ENCODE results near the gene SERPINE3.

SERPINE3 gene

DNA sequence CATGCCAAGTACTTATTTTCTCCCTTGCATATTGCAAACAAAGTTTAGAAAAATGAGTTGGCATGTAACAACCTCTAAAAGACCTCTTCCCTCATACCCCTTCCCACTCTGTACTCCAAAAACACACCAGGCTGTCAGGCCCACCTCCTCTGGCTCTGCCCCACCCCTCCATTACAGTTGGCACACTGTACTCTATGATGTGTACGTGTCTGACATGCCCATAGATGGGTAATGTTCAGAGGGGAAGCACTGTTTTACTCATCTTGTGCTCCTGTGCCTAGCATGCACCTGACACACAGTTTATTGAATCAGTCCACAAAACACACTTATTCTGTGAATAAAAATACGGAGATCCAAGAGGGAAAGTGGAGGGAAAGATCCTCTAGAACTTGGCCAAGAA lies 45.6 kb downstream of the SERPINE3 start:
- no peak for DNase-seq (ENCODE audit: extremely low read depth, low read depth)
- TF ChIP-seq, protein P1, sequence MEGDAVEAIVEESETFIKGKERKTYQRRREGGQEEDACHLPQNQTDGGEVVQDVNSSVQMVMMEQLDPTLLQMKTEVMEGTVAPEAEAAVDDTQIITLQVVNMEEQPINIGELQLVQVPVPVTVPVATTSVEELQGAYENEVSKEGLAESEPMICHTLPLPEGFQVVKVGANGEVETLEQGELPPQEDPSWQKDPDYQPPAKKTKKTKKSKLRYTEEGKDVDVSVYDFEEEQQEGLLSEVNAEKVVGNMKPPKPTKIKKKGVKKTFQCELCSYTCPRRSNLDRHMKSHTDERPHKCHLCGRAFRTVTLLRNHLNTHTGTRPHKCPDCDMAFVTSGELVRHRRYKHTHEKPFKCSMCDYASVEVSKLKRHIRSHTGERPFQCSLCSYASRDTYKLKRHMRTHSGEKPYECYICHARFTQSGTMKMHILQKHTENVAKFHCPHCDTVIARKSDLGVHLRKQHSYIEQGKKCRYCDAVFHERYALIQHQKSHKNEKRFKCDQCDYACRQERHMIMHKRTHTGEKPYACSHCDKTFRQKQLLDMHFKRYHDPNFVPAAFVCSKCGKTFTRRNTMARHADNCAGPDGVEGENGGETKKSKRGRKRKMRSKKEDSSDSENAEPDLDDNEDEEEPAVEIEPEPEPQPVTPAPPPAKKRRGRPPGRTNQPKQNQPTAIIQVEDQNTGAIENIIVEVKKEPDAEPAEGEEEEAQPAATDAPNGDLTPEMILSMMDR (IDR thresholded peaks at IDR 0.05; ENCODE audit: low read depth, low read length, missing control alignments): no peak
- no peak overlapping the region for H3K4me3 ChIP-seq (replicated peaks; ENCODE audit: low read depth, low read length)

DNA sequence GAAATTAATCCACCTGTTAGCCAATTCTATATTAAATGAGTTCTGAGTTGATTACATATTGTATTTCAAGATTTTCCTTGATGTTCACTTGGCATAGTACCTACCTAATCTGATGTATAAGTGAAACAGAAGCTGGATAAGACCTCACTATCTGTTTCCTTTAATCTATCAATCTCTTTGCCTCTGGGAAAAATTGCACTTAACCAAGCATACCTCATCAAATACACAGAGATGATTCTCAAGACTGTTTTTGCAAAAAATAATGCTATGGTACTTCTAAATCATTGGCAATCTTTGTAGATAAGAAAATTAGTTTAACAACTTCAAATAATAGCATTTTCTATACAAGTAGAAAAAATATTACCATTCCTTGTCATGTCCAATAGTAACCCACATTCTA lies 55.2 kb downstream of the SERPINE3 start:
- H3K4me3 ChIP-seq (replicated peaks; ENCODE audit: low read depth, low read length): no peak overlapping the region
- TF ChIP-seq, protein P1 (IDR thresholded peaks at IDR 0.05; ENCODE audit: low read depth, low read length, missing control alignments): no peak
- DNase-seq (ENCODE audit: extremely low read depth, low read depth): no peak

DNA sequence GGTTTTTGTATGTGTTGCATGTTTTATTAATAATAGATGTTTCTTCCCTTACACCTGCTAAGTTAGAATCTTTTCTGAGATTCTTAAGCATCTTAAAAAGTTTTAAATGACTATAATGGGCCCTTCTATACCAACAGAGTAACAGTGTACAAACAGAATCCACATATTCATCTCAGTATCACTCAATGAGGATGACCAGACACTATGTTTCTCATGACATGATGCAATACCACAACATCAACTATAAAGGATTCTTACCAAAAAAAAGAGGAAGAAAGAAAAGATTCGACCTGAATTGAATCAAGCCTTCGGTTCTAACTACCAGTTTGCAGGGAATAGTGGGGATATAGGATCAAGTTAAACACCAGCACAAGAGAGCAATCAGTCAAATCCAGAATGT lies 56.9 kb downstream of the SERPINE3 start:
- no peak for DNase-seq (ENCODE audit: extremely low read depth, low read depth)
- no peak overlapping the region for H3K4me3 ChIP-seq (replicated peaks; ENCODE audit: low read depth, low read length)
- TF ChIP-seq, protein P1 (IDR thresholded peaks at IDR 0.05; ENCODE audit: low read depth, low read length, missing control alignments): no peak

DNA sequence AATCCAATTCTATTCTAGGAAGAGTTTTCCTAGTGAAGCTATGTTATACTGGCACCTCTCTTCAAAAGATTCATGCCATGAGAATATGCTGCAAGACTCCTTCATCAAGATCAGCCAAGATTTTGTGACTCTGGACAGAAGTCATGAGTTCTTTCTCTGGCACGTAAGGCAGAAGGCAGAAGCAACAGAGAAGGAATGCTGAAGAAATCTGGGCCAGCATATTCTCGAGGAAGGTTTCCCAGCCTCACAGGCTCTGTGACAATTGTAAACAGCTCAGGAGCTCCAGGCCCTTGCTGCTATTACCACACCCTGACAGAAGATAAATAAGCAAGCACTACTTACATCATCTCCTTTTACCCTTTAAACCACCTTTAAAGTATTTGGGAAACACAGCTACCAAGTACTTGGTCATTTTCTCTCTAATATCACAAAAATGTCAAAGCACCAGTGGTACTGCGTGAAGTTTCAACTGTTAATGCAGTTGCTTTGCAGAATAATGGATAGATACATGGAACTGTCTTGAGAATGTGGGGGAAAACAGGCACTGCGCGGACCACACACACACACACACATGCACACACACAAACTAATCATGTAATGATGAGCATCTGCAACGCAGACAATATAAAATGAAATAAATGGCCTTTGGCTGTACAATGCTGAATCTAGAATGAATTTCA lies 57.9 kb downstream of the SERPINE3 start:
- DNase-seq (ENCODE audit: extremely low read depth, low read depth): peak; percentile 6
- TF ChIP-seq, protein P1 (IDR thresholded peaks at IDR 0.05; ENCODE audit: low read depth, low read length, missing control alignments): no peak
- no peak overlapping the region for H3K4me3 ChIP-seq (replicated peaks; ENCODE audit: low read depth, low read length)

DNA sequence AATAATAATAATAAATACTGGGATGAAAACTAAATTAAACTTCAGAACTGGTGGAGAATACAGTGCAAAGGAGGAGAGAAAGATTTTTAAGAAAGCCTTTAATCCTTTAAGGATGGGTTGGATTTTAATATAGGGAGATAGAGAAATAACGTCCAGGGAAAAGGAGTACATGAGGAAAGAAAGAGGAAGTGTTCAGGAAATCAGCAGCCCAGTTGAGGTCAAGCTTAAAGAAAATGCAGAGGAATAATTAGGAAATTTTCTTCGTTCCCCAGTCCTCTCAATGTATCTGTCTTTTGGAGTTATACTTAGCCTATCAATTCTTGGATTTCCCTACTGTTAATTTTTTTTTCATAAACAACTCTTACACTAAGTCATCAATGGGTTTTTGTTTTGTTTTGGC lies 65.7 kb downstream of the SERPINE3 start:
- TF ChIP-seq, protein P1 (IDR thresholded peaks at IDR 0.05; ENCODE audit: low read depth, low read length, missing control alignments): no peak
- no peak for DNase-seq (ENCODE audit: extremely low read depth, low read depth)
- no peak overlapping the region for H3K4me3 ChIP-seq (replicated peaks; ENCODE audit: low read depth, low read length)

DNA sequence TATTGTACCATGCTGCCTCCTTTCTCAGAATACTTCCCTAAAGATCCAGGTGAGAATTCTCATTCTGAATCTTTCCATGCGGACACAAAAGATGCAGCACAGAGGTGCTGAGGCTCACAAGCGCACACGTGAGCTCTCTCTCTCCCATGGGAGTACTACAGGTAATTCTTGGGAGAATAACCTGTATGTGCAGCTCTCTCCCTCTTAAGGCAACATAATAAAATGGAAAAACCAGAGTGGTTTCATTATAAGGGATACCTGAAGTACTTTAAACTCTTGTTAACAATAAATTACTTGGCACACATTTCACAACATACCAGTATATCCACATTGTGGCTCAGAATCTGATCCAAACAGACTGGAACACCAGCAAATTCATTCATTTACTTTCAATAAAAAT lies 72.9 kb downstream of the SERPINE3 start:
- DNase-seq (ENCODE audit: extremely low read depth, low read depth): no peak
- no peak overlapping the region for H3K4me3 ChIP-seq (replicated peaks; ENCODE audit: low read depth, low read length)
- TF ChIP-seq, protein P1 (IDR thresholded peaks at IDR 0.05; ENCODE audit: low read depth, low read length, missing control alignments): no peak
